Left cardiac atrium (tissue), 4 donors: ENCODE measurements around the gene CXCL8. TPM values are rescaled to one million over a fixed set of nuclear protein-coding genes. Genes with fewer than 3 reads are reported as not detected.
"Not testable (repeated sequence)": the region's sequence is repeated elsewhere in the genome, so short reads cannot be mapped to it uniquely, and the experiment has no call there.

Source experiments
- ATAC-seq, 2 donors: fragments of 200-7000 bp; cut with Tn5 transposase; one replicate each; pipeline ENCODE4 v1.9.1; 2020; ENCODE audit warnings: mild to moderate bottlenecking in 2 of 2, moderate library complexity in 2 of 2
- DNase-seq: peaks from one replicate; pipeline ENCODE4 v3.0.0-alpha.2; 2020
- intact Hi-C, 2 donors: fragments of 100-400 bp; cut with DNase I; formaldehyde crosslinking; loops; one replicate each; pipeline versions ENCODE4 v1.14.1 to v1.15.1; 2022 to 2023
- long read RNA-seq: library from polyadenylated mRNA; unstranded; transcript quantifications from one replicate; pipeline ENCODE4 v2.0.0, GENCODE V29; 2021
- total RNA-seq, 2 donors: library from RNA; stranded (reverse); fragmentation: NEBNext Ultra II Directional; extraction: Animal tissue kit (Norgen Biotek cat#: 25700); gene quantifications; one replicate each; pipeline ENCODE4 v1.2.1, GENCODE V29; 2021
- donor health status: DM: no; HTN: yes; CAD: no.
- donor health status: DM: no; HTN: yes; CAD: no; lungs with severe emphysema.
- donor health status: DM: yes; HTN: yes; CAD: no.
- donor health status: Dilated cardiomyopathy.

CXCL8 gene
- total RNA-seq = 1 to 10 TPM in 1 of 2 donors, under 1 TPM in 1; 0.82 to 3.1 TPM
- long read RNA-seq, transcript CXCL8-201 (4 exons, 1,705 nt) = major isoform, 5 of 5 reads
- long read RNA-seq, partial matches to known transcripts = 0 of 5 reads
- long read RNA-seq, other reads (novel, unspliced or antisense) = 0 of 5 reads

GRCh38 chr4:73740353-73740778 lies at the start of gene CXCL8:
TSS of gene CXCL8 (plus strand) at chr4:73740569. CDS start at chr4:73740659, 90 bp downstream.
- ATAC-seq (peak; percentile 82 to 90), DNase-seq (peak; percentile 68)
- intact Hi-C loops = no loop called here

- DNase-seq, ATAC-seq, intact Hi-C loops: not testable (repeated sequence)
These were observed 49.2 kb upstream of the CXCL8 start for GRCh38 chr4:73691201-73691600.

- no peak for ATAC-seq
- DNase-seq = no peak
- intact Hi-C loops = no loop called here
These were observed 48.6 kb upstream of the CXCL8 start for GRCh38 chr4:73691759-73692158.

- ATAC-seq (no peak), DNase-seq (no peak)
- intact Hi-C loops = no loop called here
These were observed 48.1 kb upstream of the CXCL8 start for GRCh38 chr4:73692254-73692653.

GRCh38 chr4:73692701-73693100 lies 47.7 kb upstream of the CXCL8 start:
- no peak for ATAC-seq
- no peak for DNase-seq
- intact Hi-C loops = no loop called here

GRCh38 chr4:73693811-73694210 lies 46.6 kb upstream of the CXCL8 start:
- DNase-seq (no peak), ATAC-seq (no peak)
- intact Hi-C loops = no loop called here

- DNase-seq (no peak), ATAC-seq (peak; percentile 34 to 44)
- intact Hi-C loops = no loop called here
These were observed 42.2 kb upstream of the CXCL8 start for GRCh38 chr4:73698217-73698616.

- intact Hi-C loops = no loop called here
- DNase-seq = no peak
- ATAC-seq = no peak
These were observed 39.3 kb upstream of the CXCL8 start for GRCh38 chr4:73701116-73701515.

- intact Hi-C loops = no loop called here
- DNase-seq (no peak), ATAC-seq (no peak)
These were observed 37.5 kb upstream of the CXCL8 start for GRCh38 chr4:73702796-73703287.

- ATAC-seq (no peak), DNase-seq (no peak)
- intact Hi-C loops = no loop called here
These were observed 37.0 kb upstream of the CXCL8 start for GRCh38 chr4:73703320-73703719.

- peak; percentile 93 to 96 for ATAC-seq
- intact Hi-C loops = no loop called here
- peak; percentile 52 for DNase-seq
These were observed 35.9 kb upstream of the CXCL8 start for GRCh38 chr4:73704314-73705055.

GRCh38 chr4:73705056-73705432 lies 35.3 kb upstream of the CXCL8 start:
- intact Hi-C loops = no loop called here
- ATAC-seq = peak; percentile 18 to 27
- no peak for DNase-seq

- no peak for DNase-seq
- ATAC-seq = no peak
- intact Hi-C loops = no loop called here
These were observed 34.6 kb upstream of the CXCL8 start for GRCh38 chr4:73705721-73706120.

- no peak for ATAC-seq
- no peak for DNase-seq
- intact Hi-C loops = no loop called here
These were observed 33.6 kb upstream of the CXCL8 start for GRCh38 chr4:73706811-73707210.

- ATAC-seq (no peak), DNase-seq (no peak)
- intact Hi-C loops = no loop called here
These were observed 33.0 kb upstream of the CXCL8 start for GRCh38 chr4:73707269-73707875.

GRCh38 chr4:73707918-73708577 lies 32.3 kb upstream of the CXCL8 start:
- peak in 1 of 2 donors; percentile 69 for ATAC-seq
- intact Hi-C loops = no loop called here

GRCh38 chr4:73709451-73710033 lies 30.8 kb upstream of the CXCL8 start:
- ATAC-seq (no peak), DNase-seq (no peak)
- intact Hi-C loops = no loop called here

More at GRCh38 chr4:73707918-73708577, 32.3 kb upstream of the CXCL8 start:
- DNase-seq = peak; percentile 81

- ATAC-seq (no peak), DNase-seq (no peak)
- intact Hi-C loops = no loop called here
These were observed 30.3 kb upstream of the CXCL8 start for GRCh38 chr4:73710094-73710493.

GRCh38 chr4:73711989-73712388 lies 28.4 kb upstream of the CXCL8 start:
- DNase-seq = no peak
- intact Hi-C loops = no loop called here
- no peak for ATAC-seq

GRCh38 chr4:73713650-73714049 lies 26.7 kb upstream of the CXCL8 start:
- intact Hi-C loops = no loop called here
- DNase-seq (no peak), ATAC-seq (no peak)
